Brain microvascular endothelial cell (primary cell): ENCODE measurements around the gene SPC24.
"Not testable (repeated sequence)": the region's sequence is repeated elsewhere in the genome, so short reads cannot be mapped to it uniquely, and the experiment has no call there.

Experiments used
- DNase-seq: peaks from one replicate; pipeline ENCODE4 v3.0.0-alpha.2; 2020
- H3K27ac ChIP-seq: fragments of 250-450 bp; sonication (Bioruptor Pico); 2 replicates; pipeline ENCODE4 v1.5.1; 2020; ENCODE audit warnings: mild to moderate bottlenecking, moderate library complexity
- H3K27me3 ChIP-seq: fragments of 250-450 bp; sonication (Bioruptor Pico); replicated peaks from 2 replicates; pipeline ENCODE4 v1.5.1; 2020; ENCODE audit warnings: mild to moderate bottlenecking
- H3K36me3 ChIP-seq: fragments of 250-450 bp; sonication (Bioruptor Pico); replicated peaks from 2 replicates; pipeline ENCODE4 v1.5.1; 2020; ENCODE audit warnings: mild to moderate bottlenecking
- H3K4me3 ChIP-seq: 2 replicates; pipeline ENCODE4 v1.5.1; 2011; ENCODE audit warnings: low read depth, mild to moderate bottlenecking, control low read depth, low read length, moderate library complexity
- in situ Hi-C: cut with HindIII; loops from 2 replicates; pipeline ENCODE4 v1.10.0; 2017; ENCODE audit warnings: low sequenced_read_pairs, low pct_ligation_motif_present
- TF ChIP-seq, protein P1 (sequence below): IDR thresholded peaks from 2 replicates; pipeline ENCODE4 v1.5.1; 2011; ENCODE audit warnings: low read depth, mild to moderate bottlenecking, moderate library complexity, low read length, control low read depth, inconsistent platforms; ENCODE audit errors: missing control alignments

The SPC24 gene

DNA sequence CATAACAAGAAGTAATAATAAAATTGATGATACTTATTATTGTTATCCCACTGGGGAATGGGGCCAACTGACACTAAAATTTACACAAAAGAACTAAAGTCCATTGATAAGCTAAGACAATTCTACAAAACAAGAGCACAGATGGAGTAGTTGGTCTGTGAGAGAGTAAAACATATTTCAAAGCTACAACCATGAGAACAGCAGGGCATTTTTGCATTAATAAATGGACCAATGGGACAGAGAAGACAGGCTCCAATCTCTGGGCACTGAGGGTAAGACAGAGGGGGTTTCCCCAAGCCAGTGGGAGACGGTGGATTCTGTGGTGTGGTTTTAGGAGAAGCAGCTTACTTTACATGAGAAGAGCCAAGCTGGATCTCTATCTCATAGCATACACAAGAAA lies 27.4 kb upstream of the SPC24 start:
- peaks cover 26% of the 10 kb centered on the region for H3K36me3 ChIP-seq
- no peak overlapping the region for H3K27ac ChIP-seq
- H3K27me3 ChIP-seq, result no peaks in the 10 kb centered on the region
- in situ Hi-C loops, result no loop called here
- no peak overlapping the region for H3K4me3 ChIP-seq
- no peak for DNase-seq
- TF ChIP-seq, protein P1, sequence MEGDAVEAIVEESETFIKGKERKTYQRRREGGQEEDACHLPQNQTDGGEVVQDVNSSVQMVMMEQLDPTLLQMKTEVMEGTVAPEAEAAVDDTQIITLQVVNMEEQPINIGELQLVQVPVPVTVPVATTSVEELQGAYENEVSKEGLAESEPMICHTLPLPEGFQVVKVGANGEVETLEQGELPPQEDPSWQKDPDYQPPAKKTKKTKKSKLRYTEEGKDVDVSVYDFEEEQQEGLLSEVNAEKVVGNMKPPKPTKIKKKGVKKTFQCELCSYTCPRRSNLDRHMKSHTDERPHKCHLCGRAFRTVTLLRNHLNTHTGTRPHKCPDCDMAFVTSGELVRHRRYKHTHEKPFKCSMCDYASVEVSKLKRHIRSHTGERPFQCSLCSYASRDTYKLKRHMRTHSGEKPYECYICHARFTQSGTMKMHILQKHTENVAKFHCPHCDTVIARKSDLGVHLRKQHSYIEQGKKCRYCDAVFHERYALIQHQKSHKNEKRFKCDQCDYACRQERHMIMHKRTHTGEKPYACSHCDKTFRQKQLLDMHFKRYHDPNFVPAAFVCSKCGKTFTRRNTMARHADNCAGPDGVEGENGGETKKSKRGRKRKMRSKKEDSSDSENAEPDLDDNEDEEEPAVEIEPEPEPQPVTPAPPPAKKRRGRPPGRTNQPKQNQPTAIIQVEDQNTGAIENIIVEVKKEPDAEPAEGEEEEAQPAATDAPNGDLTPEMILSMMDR, result no peak

DNA sequence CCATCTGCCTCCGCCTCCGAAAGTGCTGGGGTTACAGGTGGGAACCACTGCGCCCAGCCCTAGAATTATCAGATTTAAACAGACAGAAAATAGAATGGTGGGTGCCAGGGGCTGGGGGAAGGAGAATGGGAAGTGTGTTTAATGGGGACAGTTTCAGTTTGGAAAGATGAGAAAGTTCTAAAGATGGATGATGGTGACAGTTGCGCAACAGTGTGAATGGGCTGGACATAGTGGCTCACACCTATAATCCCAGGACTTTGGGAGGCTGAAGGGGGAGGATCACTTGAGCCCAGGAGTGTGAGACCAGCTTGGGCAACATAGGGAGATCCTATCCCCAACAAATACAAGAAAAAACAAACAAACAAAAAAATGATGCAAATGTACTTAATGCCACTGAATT lies 25.9 kb upstream of the SPC24 start:
- Histone ChIP-seq H3K36me3 (peaks cover 28% of the 10 kb centered on the region), H3K27me3 (no peaks in the 10 kb centered on the region), H3K27ac (no peak overlapping the region), H3K4me3 (no peak overlapping the region)
- no peak for DNase-seq
- TF ChIP-seq, protein P1, result no peak
- in situ Hi-C loops, result no loop called here

DNA sequence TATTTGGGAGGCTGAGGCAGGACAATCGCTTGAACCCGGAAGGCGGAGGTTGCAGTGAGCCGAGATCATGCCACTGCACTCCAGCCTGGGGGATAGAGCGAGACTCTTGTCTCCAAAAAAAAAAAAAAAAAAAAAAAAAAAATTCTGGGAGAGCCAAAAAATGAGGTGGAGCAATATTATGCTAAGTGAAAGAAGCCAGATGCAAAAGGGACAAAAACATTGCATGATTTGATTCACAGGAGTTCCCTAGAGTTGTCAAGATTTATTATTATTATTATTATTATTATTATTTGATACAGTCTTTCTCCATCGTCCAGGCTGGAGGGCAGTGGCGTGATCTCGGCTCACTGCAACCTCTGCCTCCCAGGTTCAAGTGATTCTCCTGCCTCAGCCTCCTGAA lies 25.4 kb upstream of the SPC24 start:
- peaks cover 30% of the 10 kb centered on the region for H3K36me3 ChIP-seq
- H3K27ac ChIP-seq, H3K27me3 ChIP-seq, H3K4me3 ChIP-seq, DNase-seq, in situ Hi-C loops: not testable (repeated sequence)

DNA sequence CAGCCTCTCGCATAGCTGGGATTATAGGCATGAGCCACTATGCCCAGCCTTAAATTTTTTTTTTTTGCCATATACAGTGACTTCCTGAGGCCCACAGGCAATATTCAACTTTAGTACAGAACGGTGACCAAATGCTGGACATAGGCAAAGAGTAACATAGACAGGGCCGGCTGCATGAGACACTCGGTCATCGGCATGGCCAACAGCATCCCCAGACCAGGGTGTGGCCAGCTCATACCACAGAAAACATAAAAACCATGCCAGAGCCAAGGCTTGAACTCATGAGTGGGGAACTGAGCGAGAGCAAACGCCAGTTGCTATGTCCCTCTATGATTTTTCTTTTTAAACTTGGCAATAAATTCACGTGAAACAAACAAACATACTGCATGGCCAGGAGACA lies 24.8 kb upstream of the SPC24 start:
- in situ Hi-C loops, result no loop called here
- no peak for DNase-seq
- H3K36me3 ChIP-seq, result peaks cover 31% of the 10 kb centered on the region
- no peak overlapping the region for H3K4me3 ChIP-seq
- no peaks in the 10 kb centered on the region for H3K27me3 ChIP-seq
- TF ChIP-seq, protein P1, result no peak
- no peak overlapping the region for H3K27ac ChIP-seq

DNA sequence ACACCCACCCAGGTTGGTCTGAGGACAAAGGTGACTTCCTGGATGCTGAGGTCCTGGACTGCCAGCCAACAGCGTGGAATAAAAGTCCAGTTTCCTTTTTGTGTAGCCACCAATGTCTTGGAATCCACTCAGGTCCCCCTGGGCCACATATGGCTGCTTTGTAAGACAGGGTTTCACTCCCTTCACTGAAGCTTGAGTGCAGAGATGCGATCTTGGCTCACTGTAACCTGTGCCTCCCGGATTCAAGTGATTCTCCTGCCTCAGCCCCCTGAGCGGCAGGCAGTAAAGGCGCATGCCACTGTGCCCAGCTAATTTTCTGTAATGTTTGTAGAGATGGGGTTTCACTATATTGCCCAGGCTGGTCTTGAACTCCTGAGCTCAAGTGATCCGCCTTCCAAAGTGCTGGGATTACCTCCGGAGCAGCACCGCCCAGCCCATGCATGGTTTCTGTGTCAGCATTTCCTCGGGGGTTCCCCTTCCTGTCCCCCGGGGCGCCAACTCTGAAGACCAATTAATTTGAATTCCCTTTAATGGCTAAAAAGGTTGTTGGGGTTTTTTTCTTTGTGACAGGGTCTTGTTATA lies 24.2 kb upstream of the SPC24 start:
- TF ChIP-seq, protein P1, result no peak
- no peak overlapping the region for H3K27ac ChIP-seq
- DNase-seq, result no peak
- no peak overlapping the region for H3K4me3 ChIP-seq
- peaks cover 27% of the 10 kb centered on the region for H3K36me3 ChIP-seq
- no peaks in the 10 kb centered on the region for H3K27me3 ChIP-seq
- in situ Hi-C loops, result no loop called here

DNA sequence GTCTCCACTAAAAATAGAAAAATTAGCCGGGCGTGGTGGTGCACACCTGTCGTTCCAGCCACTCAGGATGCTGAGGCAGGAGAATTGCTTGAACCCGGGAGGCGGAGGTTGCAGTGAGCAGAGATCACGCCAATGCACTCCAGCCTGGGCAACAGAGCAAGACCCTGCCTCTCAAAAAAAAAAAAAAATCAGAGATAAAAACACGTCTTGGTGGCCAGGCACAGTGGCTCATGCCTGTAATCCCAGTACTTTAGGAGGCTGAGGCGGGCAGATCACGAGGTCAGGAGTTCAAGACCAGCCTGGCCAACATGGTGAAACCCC lies 23.5 kb upstream of the SPC24 start:
- H3K27ac ChIP-seq, in situ Hi-C loops: not testable (repeated sequence)
- H3K36me3 ChIP-seq, result peaks cover 26% of the 10 kb centered on the region

DNA sequence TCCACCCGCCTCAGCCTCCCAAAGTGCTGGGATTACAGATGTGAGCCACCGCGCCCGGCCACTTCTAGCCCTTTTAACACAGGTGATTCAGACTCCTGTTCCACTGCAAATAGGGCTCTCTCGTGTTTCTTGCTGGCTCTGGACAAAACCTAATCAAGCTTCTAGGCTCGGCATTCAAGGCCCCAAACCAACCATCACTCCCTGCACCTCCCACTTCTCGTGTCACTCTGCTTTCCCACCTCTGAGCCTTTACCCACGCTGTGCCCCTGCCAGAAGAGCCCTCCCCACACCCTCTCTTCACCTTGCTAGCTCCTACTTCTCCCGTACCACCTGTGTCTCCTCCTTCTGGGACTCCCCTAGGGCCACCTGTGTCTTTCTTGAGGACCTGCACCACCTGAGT lies 22.0 kb upstream of the SPC24 start:
- in situ Hi-C loops, result no loop called here
- DNase-seq, result no peak
- TF ChIP-seq, protein P1, result no peak
- H3K4me3 ChIP-seq, result no peak overlapping the region
- H3K27me3 ChIP-seq, result no peaks in the 10 kb centered on the region
- peaks cover 32% of the 10 kb centered on the region for H3K36me3 ChIP-seq
- no peak overlapping the region for H3K27ac ChIP-seq

More for the DNA sequence above, 23.5 kb upstream of the SPC24 start:
- not testable (repeated sequence) for H3K27me3 ChIP-seq, DNase-seq, H3K4me3 ChIP-seq
